Retinal pigment epithelial cell (primary cell): Measurements from ENCODE around the gene S100A10.

Experiments
- DNase-seq: peaks from one replicate; pipeline ENCODE4 v3.0.0-alpha.2; 2010; ENCODE audit warnings: low read depth
- H3K4me3 ChIP-seq: 2 replicates; pipeline ENCODE4 v1.5.1; 2011; ENCODE audit warnings: mild to moderate bottlenecking, low read length, control low read depth, moderate library complexity
- CTCF ChIP-seq: conservative IDR thresholded peaks from 2 replicates; pipeline ENCODE4 v1.5.1; 2011; ENCODE audit warnings: low read depth, low read length, control low read depth, inconsistent platforms

Gene S100A10

GRCh38 chr1:151993084-151993733 lies 450 bp downstream of the S100A10 start:
- TF ChIP-seq CTCF = no peak
- peak overlapping the region; percentile 78 for H3K4me3 ChIP-seq
- no peak for DNase-seq

- no peak for TF ChIP-seq CTCF
These were observed 1.2 kb downstream of the S100A10 start for GRCh38 chr1:151992303-151993083.

DNA sequence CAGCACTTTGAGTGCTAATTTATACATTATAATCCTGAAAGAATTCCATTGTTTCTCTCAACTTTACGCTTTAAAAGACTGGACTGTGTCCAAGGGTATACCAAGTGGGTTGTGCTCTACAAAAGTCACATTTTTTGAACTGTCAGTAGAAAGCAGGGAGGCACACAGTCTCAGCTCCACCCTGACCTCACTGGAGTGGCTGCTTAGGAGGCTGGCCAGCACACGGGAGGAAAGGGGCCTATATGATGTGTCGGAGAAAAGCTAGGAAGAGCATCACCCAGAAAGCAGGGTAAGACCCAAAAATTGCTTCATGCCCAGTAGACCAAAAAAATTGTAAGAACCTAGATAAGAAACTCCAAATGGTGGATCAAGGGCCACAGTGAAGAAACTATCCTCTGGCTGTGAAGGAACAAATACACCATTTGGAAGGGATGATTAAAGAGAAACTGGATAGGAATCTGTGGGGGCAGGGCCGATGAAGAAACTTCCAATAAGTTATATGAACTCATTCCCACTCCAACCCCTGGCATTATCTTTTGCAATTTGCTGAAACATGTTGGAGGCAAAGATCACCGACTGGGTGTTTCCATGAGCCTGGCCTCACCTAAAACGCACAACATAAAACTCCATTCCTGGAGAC lies 1.9 kb downstream of the S100A10 start:
- no peak for DNase-seq
- no peak for TF ChIP-seq CTCF
- peak overlapping the region; percentile 78 for H3K4me3 ChIP-seq

More at GRCh38 chr1:151992303-151993083, 1.2 kb downstream of the S100A10 start:
- DNase-seq = peak; percentile 59
- peak overlapping the region; percentile 78 for H3K4me3 ChIP-seq

- no peak for TF ChIP-seq CTCF
- peak overlapping the region; percentile 78 for H3K4me3 ChIP-seq
- DNase-seq = no peak
These were observed 2.8 kb downstream of the S100A10 start for GRCh38 chr1:151990856-151991198.

DNA sequence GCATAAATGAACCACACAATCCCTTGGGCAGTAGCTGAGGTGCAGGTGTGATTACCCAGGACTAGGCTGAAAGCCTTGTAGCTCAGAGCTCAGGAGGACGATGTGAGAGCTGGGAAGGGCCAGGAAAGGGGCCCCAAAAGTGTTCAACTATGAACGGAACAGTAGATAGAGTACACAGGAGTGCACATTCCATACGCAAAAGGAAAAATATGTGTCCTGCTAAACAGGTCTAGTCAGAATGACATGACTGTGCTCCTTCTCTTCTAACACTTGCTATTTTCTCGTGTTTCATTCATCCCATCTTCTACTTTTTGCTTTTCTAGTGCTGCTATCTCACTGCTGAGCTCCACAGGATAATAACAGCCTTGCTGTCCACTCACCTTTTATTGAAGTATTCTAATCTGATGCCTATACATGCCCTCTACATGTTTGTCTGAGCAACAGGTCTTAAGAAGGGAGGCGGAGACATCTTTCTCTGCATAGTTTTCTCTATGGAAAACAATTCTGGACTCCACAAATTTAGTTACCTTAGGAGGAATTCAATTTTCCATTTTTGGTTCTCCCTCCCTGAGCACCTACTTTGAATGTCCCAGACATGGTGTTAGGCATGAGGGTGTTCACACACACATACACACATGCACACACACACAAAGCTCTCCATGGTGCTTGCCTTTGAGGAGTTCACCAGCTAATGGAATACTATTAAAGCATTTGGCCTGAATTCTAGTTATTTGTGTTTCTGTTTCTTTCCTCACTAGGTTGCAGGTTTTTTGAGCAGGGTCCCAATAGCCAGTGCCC lies 3.4 kb downstream of the S100A10 start:
- no peak for TF ChIP-seq CTCF
- DNase-seq = no peak
- H3K4me3 ChIP-seq = no peak overlapping the region

DNA sequence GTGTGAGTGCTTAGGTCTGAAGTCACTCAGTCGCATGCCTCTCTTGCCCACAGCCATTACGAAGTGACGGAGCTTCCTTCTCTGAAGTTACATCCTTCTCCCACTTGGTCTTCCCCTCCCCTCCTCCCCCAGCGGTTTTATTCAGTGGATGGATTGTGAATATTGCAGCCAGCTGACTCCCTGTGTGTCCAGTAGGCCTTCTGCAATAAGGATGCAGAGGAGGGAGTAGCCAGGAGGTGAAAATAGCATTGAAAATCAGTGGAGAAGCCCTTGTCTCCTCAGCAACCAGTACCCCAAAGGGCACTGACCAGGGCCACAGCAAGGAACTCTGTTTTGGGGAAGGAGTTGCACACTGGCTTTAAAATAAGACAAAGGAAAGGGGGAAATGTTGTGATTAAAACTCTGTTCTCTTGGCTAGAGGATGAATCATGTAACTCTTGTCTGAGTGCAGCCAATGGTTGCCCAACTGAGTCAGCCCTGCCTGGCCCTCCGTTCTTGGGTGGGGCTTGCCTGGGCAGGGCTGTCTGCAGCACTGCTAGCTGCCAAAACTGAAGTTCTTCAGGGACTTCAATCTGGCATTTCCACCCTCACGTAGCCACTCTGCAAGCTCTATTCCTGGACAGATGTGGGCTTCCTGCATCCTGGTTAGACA lies 4.3 kb downstream of the S100A10 start:
- TF ChIP-seq CTCF = no peak
- H3K4me3 ChIP-seq = peak overlapping the region; percentile 9
- DNase-seq = no peak
